HG02610 (cell line): ENCODE results near the gene TMEM80.
A peak's percentile ranks its signal among the peaks of the same experiment; 100 is the strongest.
"Not testable (repeated sequence)": the region's sequence is repeated elsewhere in the genome, so short reads cannot be mapped to it uniquely, and the experiment has no call there.

ENCODE experiments used
- ATAC-seq: cut with Tn5 transposase; IDR thresholded peaks from one replicate; pipeline ENCODE4 v1.9.1; 2021; ENCODE audit warnings: mild to moderate bottlenecking, moderate library complexity; ENCODE audit not compliant: unreplicated experiment

Gene TMEM80

DNA sequence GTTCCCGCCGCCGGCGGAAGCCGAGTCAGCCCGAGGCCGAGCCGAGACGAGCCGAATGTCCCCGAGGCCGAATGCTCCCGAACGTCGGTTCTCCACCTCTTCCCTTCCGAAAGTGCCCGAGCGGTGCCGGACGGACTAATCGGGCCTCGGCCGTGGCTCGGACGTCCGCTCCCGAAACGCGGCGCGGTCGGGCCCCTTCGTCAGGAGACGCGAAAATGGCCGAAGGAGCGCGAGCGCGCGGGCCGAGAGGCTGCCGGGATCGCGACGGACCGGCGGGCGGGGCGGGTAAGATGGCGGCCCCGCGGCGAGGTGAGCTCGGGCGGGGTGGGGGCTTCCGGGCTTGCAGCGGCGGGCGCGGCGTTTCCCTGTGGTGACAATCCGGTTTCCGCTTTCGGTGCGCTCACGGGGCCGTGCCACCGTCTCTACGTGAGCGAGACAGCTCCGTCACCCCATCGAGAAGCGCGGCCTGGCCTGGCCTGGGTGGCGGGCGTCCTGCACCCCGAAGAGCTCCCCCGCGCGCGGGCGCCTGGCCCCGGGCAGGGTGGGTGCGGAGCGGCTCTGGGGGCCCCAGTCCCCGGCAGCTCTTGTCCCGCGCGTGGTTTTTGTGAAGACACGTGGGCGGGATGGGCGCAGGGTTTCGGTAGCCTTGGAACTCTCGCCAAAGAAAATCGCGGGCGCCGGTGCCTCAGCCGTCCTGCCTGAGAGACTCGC, at the start of gene TMEM80:
TSS of gene TMEM80 (plus strand) at position 279 of the 711 bp plus-strand sequence. CDS start at position 291, 12 bp downstream.
- ATAC-seq = peak; percentile 64

DNA sequence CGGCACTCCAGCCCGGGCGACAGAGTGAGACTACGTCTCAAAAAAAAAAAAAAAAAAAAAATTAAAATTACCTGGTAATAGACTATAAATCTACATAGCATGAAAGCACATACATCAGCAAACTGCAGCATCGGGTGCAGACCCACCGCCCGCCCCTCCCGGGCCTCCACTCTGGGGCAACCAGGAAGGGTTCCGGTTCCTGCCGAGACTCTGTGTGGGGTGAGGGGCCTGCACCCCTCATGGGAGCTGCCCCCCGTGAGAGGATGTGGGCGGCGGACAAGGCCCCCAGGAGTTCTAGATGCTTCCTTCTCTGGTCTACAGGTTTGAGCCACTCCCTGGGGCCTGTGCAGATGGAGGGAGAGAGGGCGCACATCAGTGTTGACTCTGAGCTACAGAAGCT, 49.4 kb upstream of the TMEM80 start:
- ATAC-seq = no peak

DNA sequence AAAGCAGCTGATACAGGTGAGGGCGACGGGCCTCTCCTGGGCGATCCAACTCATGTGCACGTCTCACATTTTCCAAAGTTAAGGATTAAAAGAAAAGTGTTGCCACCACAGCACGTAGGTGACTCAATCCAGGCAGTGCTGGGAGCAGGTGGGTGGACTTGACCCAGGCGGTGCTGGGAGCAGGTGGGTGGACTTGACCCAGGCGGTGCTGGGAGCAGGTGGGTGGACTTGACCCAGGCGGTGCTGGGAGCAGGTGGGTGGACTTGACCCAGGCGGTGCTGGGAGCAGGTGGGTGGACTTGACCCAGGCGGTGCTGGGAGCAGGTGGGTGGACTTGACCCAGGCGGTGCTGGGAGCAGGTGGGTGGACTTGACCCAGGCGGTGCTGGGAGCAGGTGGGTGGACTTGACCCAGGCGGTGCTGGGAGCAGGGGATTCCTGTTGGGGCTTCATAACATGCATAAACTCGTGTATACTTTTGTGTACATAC, 47.9 kb upstream of the TMEM80 start:
- ATAC-seq = not testable (repeated sequence)

DNA sequence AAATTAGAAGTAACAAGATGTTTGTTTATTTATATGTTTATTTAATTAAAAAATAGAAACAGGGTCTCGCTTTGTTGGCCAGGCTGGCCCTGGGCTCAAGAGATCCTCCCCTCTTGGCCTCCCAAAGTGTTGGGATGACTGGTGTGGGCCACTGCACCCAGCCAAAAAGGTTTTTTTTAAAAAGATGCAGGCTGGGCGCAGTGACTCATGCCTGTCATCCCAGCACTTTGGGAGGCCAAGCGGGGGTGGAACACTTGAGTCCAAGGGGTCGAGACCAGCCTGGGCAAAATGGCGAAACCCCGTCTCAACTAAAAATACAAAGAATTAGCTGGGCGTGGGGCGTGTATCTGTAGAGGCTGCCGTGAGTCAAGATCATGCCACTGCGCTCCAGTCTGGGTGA, 45.1 kb upstream of the TMEM80 start:
- ATAC-seq = no peak

DNA sequence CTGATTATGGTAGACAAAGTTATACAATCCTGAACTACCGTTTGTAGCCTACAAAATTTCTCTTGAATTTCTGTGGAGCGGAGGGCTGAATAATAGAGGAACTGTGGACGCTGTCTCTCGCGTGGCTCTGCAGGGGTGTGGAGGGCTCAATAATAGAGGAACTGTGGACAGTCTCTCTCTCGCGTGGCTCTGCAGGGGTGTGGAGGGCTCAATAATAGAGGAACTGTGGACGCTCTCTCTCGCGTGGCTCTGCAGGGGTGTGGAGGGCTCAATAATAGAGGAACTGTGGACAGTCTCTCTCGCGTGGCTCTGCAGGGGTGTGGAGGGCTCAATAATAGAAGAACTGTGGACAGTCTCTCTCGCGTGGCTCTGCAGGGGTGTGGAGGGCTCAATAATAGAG, 42.5 kb upstream of the TMEM80 start:
- not testable (repeated sequence) for ATAC-seq

DNA sequence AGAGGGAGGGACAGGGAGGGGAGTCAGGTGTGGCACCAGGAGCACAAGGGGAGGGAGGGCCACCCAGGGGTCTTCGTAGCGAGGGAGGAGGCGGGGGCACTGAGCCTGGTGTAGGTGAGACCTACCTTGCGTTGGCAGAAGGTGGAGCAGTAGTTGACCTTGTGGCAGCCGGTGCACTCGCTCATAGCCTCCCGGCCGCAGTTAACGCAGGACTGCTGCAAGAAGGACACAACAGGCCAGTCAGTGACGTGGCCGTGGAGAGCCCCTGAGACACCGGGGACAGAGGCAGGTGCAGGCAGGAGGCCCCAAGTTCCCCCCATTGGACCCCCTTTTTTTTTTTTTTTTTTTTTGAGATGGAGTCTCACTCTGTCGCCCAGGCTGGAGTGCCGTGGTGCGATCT, 41.8 kb upstream of the TMEM80 start:
- no peak for ATAC-seq

DNA sequence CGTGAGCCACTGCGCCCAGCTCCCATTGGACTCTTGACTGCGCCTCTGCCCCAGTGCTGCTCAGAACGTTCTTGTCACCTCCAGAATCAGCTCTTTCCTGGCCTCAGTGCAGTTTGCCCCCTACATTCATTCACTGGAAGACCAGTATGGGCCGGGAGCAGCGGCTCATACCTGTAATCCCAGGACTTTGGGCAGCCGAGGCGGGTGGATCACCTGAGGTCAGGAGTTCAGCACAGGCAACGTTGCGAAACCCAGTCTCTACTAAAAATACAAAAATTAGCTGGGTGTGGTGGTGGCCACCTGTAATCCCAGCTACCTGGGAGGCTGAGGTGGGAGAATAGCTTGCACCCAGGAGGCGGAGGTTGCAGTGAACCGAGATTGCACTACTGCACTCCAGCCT, 41.2 kb upstream of the TMEM80 start:
- ATAC-seq = not testable (repeated sequence)

DNA sequence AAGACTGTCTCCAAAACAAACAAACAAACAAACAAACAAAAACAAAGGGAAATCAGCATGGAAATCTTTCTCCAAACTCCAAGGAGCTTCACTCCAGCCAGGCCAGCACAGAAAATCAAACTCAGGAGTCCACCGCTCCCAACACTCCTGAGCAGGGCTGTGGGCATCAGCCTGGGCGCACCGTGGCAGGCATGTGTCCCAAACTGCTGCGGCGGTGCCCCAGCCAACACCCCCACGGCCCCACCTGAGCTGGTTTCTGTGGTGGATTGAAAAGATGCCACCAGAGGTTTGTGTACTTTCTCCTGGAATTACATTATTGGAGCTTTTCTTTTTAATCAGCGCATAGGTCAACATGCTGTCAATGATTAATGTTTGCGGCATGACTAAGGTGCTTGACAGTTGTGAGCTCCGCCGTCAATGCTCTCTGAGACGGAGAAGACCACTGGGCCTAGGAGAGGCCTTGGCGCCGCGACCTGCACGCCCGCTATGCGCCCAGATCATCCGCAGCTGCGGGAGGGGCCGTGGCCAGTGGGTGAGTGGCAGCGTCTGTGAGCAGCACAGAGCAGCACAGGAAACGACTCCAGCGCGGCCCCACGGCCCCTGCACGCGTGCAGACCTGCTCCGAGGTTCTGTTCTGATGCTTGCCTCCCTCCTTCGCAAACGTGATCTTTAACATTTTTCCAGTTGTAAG, 40.4 kb upstream of the TMEM80 start:
- no peak for ATAC-seq

DNA sequence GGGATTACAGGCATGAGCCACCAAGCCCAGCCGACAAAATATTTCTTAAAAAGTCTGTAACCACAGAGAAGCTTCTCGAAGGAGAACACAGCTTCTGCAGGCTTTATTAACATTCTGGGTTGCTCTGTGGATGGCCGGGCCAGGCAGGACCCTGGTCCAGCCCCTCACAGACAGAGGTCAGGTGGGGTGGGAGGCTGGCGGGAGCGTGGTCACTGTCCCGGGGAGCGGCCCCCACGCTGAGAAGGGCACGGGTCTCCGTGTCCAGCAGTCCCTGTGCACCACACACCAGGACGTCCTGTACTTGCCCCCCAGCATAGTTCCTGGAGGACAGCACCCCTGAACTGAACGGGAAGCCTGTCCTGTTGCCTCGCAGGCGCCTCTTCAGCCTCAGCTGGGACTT, 39.2 kb upstream of the TMEM80 start:
- ATAC-seq = no peak

DNA sequence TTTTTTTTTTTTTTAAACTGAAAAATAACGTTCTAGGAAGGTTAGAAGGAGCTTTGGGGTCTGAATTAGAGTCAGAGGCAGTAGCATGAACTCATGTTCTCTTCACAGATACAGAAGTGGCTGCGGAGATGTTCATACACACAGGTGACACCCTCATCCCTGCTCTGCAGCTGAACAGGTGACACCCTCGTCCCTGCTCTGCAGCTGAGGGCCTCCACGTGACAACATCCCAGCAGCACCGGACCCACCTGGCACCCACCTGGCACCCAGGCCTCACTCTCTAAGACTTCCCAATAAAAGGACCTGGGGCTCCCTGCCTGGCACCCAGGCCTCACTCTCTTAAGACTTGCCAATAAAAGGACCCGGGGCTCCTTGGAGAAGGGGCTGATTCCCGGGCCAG, 38.8 kb upstream of the TMEM80 start:
- no peak for ATAC-seq

DNA sequence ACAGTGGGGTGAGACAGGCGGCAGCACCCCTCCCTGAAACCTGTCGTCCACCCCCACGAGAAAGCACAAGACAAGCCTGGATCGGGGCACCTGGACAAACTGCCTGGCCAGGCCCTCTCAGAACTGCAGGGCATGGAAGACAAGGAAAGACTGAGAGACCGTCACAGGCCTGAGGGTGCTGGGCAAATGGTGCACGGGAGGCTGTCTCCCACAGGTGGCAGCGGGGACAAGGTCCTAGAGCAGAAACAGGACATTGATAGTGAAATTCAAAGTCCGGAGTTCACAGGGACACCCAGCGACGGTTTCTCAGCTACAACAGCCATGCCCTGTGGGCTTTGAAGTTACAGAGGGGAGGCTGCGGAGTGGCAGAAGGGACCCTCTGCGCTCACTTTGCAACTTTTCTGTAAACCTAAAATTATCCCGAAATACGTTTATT, 37.9 kb upstream of the TMEM80 start:
- no peak for ATAC-seq

DNA sequence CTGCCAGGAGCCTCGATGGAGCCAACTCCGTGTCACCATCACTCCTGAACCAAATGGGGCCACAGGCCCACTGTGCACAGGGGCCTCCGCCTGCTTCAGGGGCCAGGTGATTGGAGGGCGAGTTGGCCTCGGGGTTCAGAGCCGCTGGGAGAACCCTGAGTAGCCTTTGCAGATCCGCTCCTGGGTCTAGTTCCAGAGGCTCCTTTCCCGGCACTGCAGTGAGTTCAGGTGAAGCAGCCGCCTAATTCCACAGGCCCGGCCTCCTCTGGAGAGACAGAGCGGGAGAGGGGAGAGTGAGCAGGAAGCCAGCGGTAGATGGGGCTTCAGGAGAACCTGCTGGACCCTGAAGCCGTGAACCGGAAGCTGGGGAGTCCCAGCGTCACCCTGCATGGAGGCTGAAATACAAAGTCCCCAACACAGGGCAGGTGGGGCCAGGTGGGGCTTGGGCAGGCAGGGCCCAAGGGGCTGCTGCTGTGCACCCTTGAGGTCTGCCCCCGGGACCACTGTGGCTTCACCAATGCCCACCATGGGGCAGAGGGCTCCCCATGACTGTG, 36.0 kb upstream of the TMEM80 start:
- no peak for ATAC-seq

DNA sequence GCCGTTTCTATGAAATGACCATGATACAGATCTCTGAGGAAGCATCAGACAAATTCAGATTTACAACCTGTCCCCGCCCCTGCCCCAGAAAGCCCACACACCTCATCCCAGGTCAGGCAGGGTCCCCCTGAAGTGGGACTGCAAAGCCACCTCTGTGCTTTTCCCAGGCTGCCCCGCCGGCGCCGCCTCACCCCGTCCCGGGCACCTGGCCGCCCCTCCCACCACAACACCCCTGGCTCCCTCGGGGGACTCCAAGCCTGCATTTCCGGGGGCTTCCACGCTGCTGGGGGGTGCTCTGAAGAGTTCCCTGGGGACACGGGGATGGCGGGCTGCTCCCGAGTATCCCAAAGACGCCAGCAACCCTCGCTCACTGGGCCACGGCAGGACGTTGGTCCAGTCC, 35.3 kb upstream of the TMEM80 start:
- no peak for ATAC-seq

DNA sequence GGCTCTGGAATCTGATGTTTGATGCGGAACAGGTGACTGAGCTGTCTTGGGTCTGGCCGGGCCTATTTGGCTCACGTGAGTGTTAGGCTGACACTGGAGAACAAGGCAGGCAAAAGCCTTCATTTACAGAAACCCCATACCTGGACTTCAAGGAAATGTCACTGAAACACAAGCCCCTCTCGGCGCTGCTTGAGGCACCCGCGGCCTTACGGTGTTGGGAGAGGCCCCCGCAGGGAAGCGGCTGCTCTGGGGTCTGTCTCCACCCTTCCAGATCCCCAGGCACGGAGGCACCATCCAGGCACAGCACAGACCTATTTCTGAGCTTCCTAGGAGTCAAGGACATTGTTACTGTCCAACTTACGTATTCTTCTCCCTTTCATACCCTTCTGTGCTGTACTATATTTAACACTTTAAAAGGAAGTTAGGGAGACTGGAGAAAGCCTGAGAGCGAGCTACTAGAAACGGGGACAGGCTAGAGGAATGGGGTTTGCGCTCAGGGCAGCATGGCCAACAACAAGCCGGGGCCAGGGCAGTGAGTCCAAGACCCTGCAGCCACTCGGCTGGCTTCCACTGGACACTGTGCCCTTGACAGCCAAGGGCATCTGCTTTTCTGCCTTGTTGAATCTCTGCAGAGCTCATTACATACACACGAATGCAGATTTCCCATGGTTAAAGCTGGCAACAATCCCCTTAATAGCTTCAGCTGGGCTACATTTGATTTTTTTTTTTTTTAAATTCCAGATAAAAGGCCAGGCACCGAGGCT, 34.8 kb upstream of the TMEM80 start:
- ATAC-seq = no peak

DNA sequence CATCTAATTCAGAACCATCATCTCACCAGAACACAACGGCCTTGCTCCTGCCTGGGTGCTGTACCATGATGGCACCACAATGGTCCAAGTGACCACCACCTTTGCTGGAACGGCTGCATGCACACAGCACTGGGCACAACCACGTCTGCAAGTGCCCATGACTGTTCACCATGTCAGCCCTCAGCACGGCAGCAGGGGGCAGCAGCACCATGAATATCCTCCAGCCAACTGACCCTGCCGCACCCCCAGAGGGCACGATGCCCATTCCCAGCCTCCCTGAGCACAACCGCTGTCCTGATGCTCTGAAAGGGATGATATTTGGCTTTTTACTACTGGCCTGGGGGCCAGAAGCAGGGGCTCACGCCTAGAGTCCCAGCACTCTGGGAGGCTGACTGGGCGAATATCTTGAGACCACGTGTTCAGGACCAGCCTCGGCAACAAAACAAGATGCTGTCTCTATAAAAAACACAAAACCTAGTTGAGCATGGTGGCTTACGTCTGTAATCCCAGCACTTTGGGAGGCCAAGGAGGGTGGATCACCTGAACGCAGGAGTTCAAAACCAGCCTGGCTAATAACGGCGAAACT, 32.8 kb upstream of the TMEM80 start:
- no peak for ATAC-seq

DNA sequence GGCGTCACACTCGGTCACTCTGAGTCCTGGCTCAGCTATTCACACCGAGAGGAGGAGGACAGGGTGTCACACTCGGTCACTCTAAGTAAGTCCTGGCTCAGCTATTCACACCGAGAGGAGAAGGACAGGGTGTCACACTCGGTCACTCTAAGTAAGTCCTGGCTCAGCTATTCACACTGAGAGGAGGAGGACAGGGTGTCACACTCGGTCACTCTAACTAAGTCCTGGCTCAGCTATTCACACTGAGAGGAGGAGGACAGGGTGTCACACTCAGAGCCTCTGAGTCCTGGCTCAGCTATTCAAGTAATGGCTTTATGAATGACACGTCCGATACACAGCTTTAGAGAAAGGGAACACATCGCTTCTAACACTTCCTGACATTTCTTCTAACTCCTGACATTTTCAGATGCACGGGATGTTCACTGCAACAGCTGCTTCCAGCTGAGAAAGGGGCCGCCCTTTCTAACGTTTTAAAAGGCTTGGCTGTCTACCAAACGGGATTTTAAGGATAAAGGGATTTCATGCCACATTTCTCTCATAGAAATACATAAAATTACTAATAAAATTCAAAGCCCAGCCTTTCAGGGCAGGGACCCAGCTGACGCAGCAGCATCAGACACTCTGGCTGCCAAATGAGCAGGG, 30.4 kb upstream of the TMEM80 start:
- no peak for ATAC-seq

DNA sequence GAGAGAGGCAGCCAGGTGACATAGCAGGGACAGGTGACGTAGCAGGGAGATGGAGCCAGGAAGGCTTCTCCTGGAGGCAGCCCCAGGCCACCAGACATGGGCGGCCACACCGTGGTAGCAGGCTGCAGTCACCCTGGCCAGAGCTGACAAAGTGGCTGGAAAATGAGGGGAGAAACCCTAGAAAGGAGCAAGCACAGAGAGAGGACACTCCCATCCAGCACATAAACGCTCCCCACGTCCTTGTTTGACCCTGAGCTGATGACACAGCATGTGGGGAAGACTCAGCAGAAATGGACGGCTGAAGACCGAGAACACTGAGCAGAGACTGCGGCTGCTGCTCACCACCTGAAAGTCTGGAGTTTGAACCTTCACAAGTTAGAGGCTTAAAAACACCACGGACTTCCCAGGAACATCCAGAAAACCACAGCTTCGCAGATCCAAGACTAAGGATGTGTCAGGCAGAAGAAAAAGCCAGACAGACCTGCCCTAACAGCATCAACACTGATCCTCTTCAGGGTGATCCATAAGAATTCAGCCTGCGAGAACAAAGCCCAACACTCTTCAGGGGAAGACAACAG, 29.8 kb upstream of the TMEM80 start:
- ATAC-seq = no peak

DNA sequence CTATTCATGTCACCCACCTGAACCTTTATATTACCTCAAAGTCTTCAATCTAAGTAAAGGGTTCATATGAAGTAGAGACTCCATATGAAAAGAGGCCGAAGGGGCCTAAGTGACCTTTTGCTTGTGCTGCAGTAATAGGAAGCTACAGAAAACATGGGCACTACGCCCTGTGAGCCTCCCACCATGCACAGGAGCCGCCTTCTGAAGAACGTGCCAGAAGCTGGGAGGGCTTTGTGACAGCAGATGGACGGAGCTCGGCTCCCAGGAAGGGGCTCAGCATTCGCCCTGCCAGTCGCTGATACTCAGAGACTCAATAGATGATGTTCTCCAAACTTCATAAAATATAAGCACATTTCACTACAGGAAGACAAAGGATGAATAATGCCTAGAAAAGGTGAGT, 21.8 kb upstream of the TMEM80 start:
- no peak for ATAC-seq

DNA sequence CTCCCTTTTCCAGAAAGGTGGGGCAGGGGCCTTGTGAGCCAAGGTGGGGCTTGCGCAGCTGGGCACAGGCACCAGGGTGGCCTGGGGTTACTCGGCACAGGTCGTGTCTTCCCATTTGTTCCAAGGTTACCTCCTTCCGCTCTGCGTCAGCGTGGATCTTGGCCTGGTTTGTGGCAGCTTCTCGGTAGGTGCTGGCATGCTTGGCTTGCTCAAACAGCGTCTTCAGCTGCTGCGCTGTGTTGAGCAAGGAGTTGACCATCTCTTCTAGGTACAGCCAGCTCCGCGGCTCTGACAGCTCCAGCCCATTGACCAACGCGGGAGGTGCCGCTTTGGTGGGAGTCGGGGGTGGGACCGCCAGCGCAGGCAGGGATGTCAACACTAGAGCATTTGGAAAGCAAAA, 21.2 kb upstream of the TMEM80 start:
- no peak for ATAC-seq

DNA sequence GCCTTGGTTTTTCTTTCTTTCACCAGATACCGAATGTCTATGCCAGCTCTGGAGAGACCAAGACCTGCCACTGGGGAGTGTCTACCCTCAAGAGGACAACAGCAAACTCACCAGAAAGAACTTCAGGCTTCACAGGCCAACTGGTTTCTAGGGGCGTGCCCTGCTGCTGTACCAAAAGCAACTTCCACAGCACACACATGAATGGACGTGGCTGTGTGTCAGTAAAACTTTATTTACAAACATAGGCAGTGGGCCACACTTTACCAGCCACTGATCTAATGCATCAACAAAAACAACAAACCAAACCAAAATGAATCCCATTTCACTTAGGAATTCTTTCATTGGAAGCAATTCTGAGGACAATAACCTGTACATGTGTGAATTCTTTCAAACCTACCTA, 17.3 kb upstream of the TMEM80 start:
- ATAC-seq = no peak
